Measurements from ENCODE around the gene FYB2.
A peak's percentile ranks its signal among the peaks of the same experiment; 100 is the strongest.
"Not testable (repeated sequence)": the region's sequence is repeated elsewhere in the genome, so short reads cannot be mapped to it uniquely, and the experiment has no call there.

FYB2 gene

GRCh38 chr1:56782773-56783172 lies 36.4 kb downstream of the FYB2 start:
- no peaks in the 10 kb centered on the region for H3K9me3 Mint-ChIP-seq

GRCh38 chr1:56780826-56781225 lies 38.4 kb downstream of the FYB2 start:
- Mint-ChIP-seq H3K4me1 (no peaks in the 10 kb centered on the region), H3K4me3 (no peak overlapping the region), H3K36me3 (no peaks in the 10 kb centered on the region), H3K9me3 (no peaks in the 10 kb centered on the region), H3K27ac (no peak overlapping the region), H3K27me3 (no peaks in the 10 kb centered on the region)

More at GRCh38 chr1:56782773-56783172, 36.4 kb downstream of the FYB2 start:
- no peaks in the 10 kb centered on the region for H3K27me3 Mint-ChIP-seq
- H3K4me3 Mint-ChIP-seq, result no peak overlapping the region
- no peaks in the 10 kb centered on the region for H3K36me3 Mint-ChIP-seq
- H3K27ac Mint-ChIP-seq, result no peak overlapping the region
- no peaks in the 10 kb centered on the region for H3K4me1 Mint-ChIP-seq

- Mint-ChIP-seq H3K27me3 (no peaks in the 10 kb centered on the region), H3K36me3 (no peaks in the 10 kb centered on the region), H3K4me1 (peaks cover under 1% of the 10 kb centered on the region), H3K27ac (no peak overlapping the region), H3K4me3 (no peak overlapping the region), H3K9me3 (no peaks in the 10 kb centered on the region)
These were observed 39.0 kb downstream of the FYB2 start for GRCh38 chr1:56780128-56780750.

- Mint-ChIP-seq H3K27me3 (no peaks in the 10 kb centered on the region), H3K9me3 (no peaks in the 10 kb centered on the region), H3K36me3 (no peaks in the 10 kb centered on the region), H3K27ac (no peak overlapping the region), H3K4me3 (no peak overlapping the region), H3K4me1 (peaks cover 19% of the 10 kb centered on the region)
These were observed 41.2 kb downstream of the FYB2 start for GRCh38 chr1:56777972-56778371.

GRCh38 chr1:56774732-56775131 lies 44.5 kb downstream of the FYB2 start:
- H3K4me1 Mint-ChIP-seq, result peaks cover 19% of the 10 kb centered on the region
- H3K27me3 Mint-ChIP-seq, H3K9me3 Mint-ChIP-seq, H3K4me3 Mint-ChIP-seq, H3K36me3 Mint-ChIP-seq, H3K27ac Mint-ChIP-seq: not testable (repeated sequence)

- no peaks in the 10 kb centered on the region for H3K9me3 Mint-ChIP-seq
- peaks cover 19% of the 10 kb centered on the region for H3K4me1 Mint-ChIP-seq
- peak overlapping the region; percentile 11 for H3K4me3 Mint-ChIP-seq
- peaks cover 3% of the 10 kb centered on the region for H3K27me3 Mint-ChIP-seq
- no peak overlapping the region for H3K27ac Mint-ChIP-seq
- H3K36me3 Mint-ChIP-seq, result no peaks in the 10 kb centered on the region
These were observed 45.1 kb downstream of the FYB2 start for GRCh38 chr1:56774067-56774609.

- Mint-ChIP-seq H3K4me3 (peak overlapping the region; percentile 11), H3K4me1 (peaks cover 19% of the 10 kb centered on the region), H3K9me3 (no peaks in the 10 kb centered on the region), H3K36me3 (no peaks in the 10 kb centered on the region), H3K27ac (no peak overlapping the region), H3K27me3 (peaks cover 3% of the 10 kb centered on the region)
These were observed 45.7 kb downstream of the FYB2 start for GRCh38 chr1:56773341-56774066.

- Mint-ChIP-seq H3K4me1 (peaks cover 19% of the 10 kb centered on the region), H3K36me3 (no peaks in the 10 kb centered on the region)
These were observed 47.5 kb downstream of the FYB2 start for GRCh38 chr1:56771717-56772116.

GRCh38 chr1:56758794-56759193 lies 60.4 kb downstream of the FYB2 start:
- peaks cover 13% of the 10 kb centered on the region for H3K27me3 Mint-ChIP-seq
- H3K4me3 Mint-ChIP-seq, result no peak overlapping the region
- no peaks in the 10 kb centered on the region for H3K4me1 Mint-ChIP-seq
- H3K36me3 Mint-ChIP-seq, result no peaks in the 10 kb centered on the region
- no peaks in the 10 kb centered on the region for H3K9me3 Mint-ChIP-seq
- no peak overlapping the region for H3K27ac Mint-ChIP-seq

More at GRCh38 chr1:56771717-56772116, 47.5 kb downstream of the FYB2 start:
- Mint-ChIP-seq H3K27me3 (peaks cover 13% of the 10 kb centered on the region), H3K27ac (no peak overlapping the region), H3K9me3 (no peaks in the 10 kb centered on the region), H3K4me3 (no peak overlapping the region)

GRCh38 chr1:56758135-56758534 lies 61.1 kb downstream of the FYB2 start:
- Mint-ChIP-seq H3K27me3 (peaks cover 10% of the 10 kb centered on the region), H3K27ac (no peak overlapping the region), H3K36me3 (no peaks in the 10 kb centered on the region), H3K4me3 (no peak overlapping the region), H3K9me3 (no peaks in the 10 kb centered on the region), H3K4me1 (no peaks in the 10 kb centered on the region)

GRCh38 chr1:56755911-56756310 lies 63.3 kb downstream of the FYB2 start:
- Mint-ChIP-seq H3K4me1 (no peaks in the 10 kb centered on the region), H3K27me3 (peaks cover 15% of the 10 kb centered on the region), H3K4me3 (no peak overlapping the region), H3K36me3 (no peaks in the 10 kb centered on the region), H3K9me3 (no peaks in the 10 kb centered on the region), H3K27ac (no peak overlapping the region)

GRCh38 chr1:56754708-56755479 lies 64.3 kb downstream of the FYB2 start:
- Mint-ChIP-seq H3K4me1 (no peaks in the 10 kb centered on the region), H3K36me3 (no peaks in the 10 kb centered on the region), H3K27ac (no peak overlapping the region), H3K9me3 (no peaks in the 10 kb centered on the region), H3K27me3 (peaks cover 13% of the 10 kb centered on the region), H3K4me3 (no peak overlapping the region)

GRCh38 chr1:56745231-56745630 lies 74.0 kb downstream of the FYB2 start:
- no peak overlapping the region for H3K4me3 Mint-ChIP-seq
- H3K4me1 Mint-ChIP-seq, result no peaks in the 10 kb centered on the region
- no peaks in the 10 kb centered on the region for H3K36me3 Mint-ChIP-seq
- H3K27ac Mint-ChIP-seq, result no peak overlapping the region
- peaks cover 9% of the 10 kb centered on the region for H3K9me3 Mint-ChIP-seq
- H3K27me3 Mint-ChIP-seq, result peaks cover 5% of the 10 kb centered on the region

- Mint-ChIP-seq H3K9me3 (peaks cover 4% of the 10 kb centered on the region), H3K36me3 (no peaks in the 10 kb centered on the region), H3K4me3 (no peak overlapping the region)
These were observed 90.2 kb downstream of the FYB2 start for GRCh38 chr1:56728964-56729363.

GRCh38 chr1:56726706-56727105 lies 92.5 kb downstream of the FYB2 start:
- Mint-ChIP-seq H3K9me3 (peaks cover 4% of the 10 kb centered on the region), H3K27ac (no peak overlapping the region), H3K4me3 (no peak overlapping the region), H3K27me3 (peaks cover 26% of the 10 kb centered on the region), H3K36me3 (no peaks in the 10 kb centered on the region), H3K4me1 (no peaks in the 10 kb centered on the region)

More at GRCh38 chr1:56728964-56729363, 90.2 kb downstream of the FYB2 start:
- no peak overlapping the region for H3K27ac Mint-ChIP-seq
- H3K4me1 Mint-ChIP-seq, result no peaks in the 10 kb centered on the region
- H3K27me3 Mint-ChIP-seq, result peaks cover 22% of the 10 kb centered on the region

GRCh38 chr1:56719171-56719570 lies 100.0 kb downstream of the FYB2 start:
- Mint-ChIP-seq H3K27me3 (peaks cover 10% of the 10 kb centered on the region), H3K4me1 (no peaks in the 10 kb centered on the region), H3K9me3 (no peaks in the 10 kb centered on the region)

More at GRCh38 chr1:56719171-56719570, 100.0 kb downstream of the FYB2 start:
- Mint-ChIP-seq H3K27ac (no peak overlapping the region), H3K36me3 (no peaks in the 10 kb centered on the region), H3K4me3 (no peak overlapping the region)

Data from activated naive CD4-positive, alpha-beta T cell treated with anti-CD3 and anti-CD28 coated beads, Interleukin-2, amount 50 U/mL, for 24 hours (primary cell).